Activated CD4-positive, alpha-beta T cell treated with anti-CD3 and anti-CD28 coated beads, Interleukin-10, Interleukin-2, amounts not matched to agents 100 ng/mL and 50 ng/mL, durations not matched to agents 16 hours and 8 hours (primary cell): ENCODE measurements around the gene TSPAN4.

Experiments
- DNase-seq: peaks from one replicate; pipeline ENCODE4 v3.0.0-alpha.2; 2020

The TSPAN4 gene

DNA sequence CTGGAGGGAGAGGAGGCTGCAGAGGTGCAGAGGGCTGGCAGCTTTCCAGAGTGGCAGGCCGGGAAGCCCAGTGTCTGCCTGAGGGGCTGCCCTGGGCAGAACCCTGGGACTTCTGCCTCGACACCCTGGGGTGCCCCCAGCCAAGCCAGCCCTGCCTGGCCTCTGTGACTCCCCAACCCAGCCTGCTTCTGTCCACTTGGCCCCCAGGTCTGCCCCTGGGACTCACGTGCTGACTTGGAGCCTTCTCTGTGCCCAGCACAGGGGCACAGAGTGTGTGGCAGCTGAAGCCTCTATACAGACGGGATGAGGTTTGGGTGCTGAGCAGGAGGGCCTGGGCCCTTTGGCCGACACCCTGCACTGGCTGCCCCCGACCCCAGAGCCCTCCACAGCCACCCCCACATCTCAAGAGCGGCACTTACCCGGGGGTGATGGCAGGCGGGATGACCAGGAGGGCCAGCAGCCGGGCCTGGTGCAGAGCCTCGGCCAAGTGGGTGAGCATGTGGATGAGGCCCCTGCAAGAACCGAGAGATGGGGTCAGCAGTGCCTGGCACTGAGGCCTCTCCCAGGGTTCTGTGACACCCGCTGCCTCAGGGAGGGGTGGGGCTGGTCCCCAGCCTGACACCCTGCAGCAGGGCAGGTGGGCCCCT is 50.5 kb downstream of the TSPAN4 start:
- no peak for DNase-seq

DNA sequence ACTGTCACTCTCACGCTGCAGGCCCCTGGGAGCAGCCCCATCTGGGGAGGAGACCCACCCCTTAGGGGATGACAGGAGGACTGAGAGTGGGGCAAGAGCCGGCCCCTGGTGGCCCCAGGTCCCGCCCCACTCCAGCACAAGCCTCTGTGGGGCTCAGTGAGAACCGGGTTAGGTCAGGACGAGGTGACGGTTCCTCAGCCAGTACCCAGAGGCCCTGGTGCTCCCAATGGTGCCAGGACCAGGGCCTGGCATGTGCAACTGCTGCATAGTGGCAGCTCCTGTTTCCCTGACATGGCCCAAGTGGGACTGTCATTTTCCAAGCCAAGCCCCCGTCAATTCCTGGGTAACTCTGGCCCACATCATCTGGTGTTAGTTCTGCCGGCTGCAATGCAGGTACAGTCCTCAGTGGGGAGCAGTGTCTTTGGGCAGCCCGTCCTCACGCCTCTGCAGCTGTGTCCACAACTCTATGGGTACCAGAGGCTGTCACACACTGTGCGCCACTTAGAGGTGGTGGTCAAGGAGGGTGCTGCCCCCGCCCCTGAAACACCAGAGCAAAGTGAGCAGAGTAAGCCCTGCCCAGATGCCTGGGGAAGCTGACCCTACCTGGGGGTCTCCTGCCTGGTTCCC is 52.0 kb downstream of the TSPAN4 start:
- DNase-seq: no peak

DNA sequence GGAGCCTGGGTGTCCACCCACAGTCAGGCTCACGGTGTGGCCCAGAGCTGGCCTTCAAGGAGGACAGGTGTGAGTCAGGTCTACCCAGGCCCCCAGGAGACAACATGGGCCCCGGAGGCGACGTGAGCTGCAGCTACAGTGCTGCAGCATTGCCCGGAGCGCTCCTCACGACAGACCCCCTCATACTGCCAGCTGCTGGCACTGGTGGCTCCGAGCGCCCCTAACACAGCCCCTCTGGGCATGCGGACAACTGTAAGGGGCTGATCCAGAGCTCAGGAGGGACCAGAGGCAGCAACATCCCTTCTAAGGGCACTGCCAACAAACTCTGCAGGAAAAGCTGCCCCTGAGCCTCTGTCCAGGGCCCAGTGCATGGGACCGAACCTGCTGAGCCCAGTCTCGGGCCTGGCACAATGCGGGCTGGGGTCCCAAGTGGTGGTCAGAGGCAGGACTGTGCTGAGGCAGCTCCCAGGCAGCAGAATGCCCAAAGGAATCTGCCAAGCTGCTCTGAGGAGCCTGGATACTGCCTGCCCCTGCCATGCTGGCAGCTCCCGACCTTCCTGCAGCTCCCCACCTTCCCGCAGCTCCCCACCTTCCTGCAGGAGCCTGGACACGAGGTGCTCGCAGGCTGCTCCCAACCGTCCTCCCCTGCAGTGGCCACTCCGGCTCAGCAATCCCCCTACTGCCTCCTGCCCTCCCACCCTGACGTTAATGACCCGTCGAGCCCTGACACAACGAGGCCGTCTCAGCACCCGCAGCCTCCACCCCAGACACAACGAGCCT is 52.9 kb downstream of the TSPAN4 start:
- no peak for DNase-seq

DNA sequence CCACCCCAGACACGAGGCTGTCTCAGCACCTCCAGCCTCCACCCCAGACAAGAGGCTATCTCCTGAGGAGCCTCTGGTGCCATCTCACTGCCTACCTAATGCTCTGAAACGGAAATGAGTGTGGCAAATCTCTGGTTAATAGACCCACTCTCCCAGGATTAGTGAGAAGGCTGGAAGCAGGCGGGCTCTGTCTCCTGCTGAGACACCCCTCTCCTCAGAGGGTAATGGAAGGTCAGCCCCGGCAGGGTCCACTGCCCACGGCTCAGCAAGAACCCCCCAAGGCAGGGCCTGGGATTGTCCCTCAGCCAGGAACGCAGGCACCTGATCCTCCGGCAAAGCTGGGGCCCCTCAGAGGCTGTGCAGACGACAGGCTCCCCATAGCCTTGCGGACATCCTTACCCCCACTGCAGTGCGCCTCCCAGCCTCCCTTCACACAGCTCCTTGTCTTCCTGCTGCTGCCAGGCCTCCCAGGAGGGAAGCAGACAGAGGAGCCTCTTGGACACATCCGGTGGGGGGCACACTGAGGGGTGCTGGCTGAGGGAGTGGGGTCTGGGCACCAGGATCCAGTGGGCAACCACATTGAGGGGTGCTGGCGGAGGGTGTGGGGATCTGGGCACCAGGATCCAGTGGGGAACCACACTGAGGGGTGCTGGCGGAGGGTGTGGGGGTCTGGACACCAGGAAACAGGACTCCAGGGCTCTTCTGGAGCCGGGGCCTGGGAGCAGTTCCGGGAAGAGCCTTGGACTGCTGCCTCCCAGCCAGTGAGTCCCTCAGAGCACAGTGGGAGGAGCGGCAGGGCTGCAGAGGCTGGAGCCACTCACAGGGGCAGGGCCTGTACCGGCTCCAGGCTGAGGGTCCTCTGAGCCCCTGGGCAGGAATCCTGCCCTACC is 54.8 kb downstream of the TSPAN4 start:
- no peak for DNase-seq

DNA sequence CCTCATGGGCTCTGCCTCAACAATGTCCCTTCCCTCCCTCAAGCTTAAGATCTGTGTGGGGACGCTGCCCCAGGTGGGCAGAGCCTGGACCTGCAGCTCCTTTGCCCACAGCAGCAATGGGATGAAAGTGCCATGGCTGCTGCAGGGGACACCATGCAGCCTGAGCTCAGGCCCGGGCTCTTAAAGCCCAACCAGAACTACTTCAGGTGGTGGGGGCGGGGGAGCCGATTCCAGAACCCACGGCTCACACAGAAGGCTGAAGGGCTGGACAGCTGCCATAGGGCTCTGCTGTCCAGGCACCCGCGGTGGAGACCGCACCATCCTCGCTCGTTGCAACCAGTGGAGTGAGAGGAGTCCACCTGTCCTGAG is 55.5 kb downstream of the TSPAN4 start:
- DNase-seq: no peak

DNA sequence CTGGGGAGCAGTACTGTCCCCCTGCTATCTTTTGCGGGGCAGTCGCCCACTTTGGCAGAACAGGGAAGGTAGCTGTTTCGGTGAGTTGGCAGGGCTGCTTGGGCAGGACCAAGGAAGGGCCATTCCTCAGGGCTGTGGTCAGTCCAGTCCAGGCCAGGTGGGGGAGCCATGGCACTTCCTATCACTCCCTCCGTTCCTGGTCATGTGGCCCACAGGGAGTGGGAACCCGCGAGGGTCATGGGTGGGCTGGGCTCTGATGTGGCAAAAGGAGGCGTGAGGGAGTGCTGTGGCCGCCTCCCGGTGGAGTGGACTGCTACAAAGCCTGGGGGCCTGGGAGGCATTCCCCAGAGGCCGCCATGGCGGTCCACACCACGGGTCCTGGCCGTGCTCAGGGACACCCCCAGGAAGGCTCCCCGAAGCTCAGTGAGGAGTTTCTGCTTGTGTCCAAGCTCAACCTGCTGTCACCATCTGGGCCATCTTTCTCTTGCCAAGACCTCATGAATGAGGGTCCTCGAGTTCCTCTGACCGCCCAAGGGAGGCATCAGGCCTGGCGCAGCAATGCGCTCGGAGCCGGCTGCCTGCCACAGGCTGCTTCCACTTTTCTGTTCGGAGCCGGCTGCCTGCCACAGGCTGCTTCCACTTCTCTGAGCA is 56.0 kb downstream of the TSPAN4 start:
- no peak for DNase-seq

DNA sequence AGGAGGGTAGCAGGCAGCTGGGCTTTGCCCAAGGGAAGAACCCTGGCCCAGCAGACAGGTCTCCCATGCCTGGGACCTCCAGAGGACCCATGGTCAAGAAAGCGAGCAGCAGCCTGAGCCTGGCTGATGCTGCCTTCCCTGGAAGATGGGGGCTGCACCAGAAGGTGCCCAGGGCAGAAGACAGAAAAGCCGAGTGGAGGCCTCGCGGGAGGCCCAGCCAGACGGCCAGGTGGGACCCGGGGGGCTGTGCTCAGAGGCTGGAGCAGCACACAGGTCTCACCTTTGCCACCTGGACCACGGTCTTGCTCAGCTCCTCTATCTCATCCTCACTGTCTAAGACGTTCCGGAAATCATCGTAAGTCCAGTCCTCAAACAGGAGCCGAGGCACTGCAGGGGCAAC is 57.1 kb downstream of the TSPAN4 start:
- no peak for DNase-seq

DNA sequence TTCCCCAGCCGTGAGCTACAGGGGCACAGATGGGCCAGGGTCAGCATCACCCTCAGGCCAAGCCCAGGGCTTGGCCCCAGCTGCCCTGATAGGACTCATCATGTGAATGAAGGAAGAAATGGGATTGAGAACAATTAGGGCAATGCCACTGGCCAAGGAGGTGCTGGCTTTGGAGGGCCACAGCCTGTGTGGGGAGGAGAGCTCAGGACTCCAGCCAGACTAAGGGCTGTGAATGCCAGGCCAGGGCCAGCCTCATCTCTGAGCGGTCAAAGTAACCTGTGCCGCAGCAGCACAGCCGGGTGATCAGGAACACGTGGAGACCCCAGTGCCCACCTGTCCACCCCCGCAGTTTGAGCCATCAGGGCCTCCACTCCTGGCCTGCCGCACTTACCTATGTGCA is 57.9 kb downstream of the TSPAN4 start:
- no peak for DNase-seq

DNA sequence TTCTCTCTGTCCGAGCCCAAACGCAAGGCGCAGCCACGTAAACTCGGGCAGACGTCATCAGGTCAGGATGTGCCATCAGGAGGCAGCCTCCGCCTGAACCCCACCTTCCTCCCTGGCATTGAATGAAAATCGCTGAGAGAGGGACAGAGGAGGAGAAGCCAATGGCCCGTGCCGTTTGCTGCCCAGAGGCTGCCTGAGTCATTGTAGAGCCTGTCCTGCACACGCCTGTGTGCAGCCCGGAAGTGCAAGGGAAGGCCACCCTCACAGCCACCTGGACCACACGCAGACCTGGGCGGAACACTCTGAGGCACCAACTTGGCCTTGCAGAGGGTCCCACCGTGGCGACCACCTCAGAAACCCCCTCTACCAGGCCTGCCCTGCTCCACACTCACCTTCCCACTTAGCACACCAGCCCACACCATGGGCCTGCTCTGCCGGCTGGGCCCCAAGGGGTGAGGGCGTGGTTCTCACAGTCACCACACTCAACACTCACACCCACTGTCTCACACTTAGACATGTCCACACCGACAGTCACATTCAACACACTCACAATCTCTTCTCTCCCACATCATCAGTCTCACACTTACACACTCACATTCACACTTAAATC is 58.9 kb downstream of the TSPAN4 start:
- DNase-seq: no peak

DNA sequence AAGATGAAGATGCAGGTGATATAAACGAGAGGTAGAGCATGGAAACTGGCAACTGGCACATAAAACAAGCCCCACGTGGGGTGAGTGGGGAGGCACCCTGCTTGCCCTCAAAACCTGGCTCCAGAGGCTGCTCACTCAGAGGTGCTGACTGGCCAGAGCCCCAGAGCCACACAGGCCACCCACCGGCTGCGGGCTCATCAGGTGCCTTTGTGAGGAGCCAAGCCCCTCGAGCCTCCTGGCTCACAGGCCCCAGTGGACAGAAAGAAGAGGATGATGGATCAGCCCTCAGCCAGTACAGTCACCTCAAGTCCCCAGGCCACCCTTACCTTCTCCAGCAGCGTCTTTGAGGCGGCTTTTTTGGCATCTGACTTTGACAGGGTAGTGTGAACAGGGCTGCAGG is 61.7 kb downstream of the TSPAN4 start:
- DNase-seq: no peak

DNA sequence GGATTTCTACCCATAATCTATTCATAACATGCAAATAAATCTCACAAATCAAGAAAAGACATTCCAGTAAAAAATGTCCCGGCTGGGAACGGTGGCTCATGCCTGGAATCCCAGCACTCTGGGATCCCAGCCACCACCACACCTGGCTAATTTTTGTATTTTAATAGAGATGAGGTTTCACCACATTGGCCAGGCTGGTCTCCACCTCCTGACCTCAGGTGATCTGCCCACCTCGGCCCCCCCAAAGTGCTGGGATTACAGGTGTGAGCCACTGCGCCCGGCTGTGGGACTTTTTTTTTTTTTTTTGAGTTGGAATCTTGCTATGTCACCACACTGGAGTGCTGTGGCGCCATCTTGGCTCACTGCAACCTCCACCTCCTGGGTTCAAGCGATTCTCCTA is 63.3 kb downstream of the TSPAN4 start:
- DNase-seq: no peak

DNA sequence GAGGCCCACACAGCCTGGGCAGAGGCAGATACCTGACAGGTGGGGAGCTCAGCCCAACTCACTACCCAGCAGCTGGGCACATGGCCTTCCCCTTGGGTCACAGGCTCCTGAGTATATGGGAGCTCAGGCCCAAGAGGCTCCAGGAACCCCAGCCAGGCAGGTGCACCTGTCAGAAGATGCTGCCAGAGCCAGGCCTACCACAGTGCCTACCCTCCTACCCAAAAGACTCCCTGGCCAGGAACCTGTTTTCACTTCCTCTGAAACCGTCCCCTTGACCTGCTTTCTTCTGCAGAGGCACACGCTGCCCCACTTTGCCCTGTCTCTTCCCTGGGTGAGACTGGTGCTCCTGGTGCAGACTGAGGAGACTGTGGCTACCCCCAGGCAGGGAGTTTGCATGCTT is 65.0 kb downstream of the TSPAN4 start:
- DNase-seq: no peak

DNA sequence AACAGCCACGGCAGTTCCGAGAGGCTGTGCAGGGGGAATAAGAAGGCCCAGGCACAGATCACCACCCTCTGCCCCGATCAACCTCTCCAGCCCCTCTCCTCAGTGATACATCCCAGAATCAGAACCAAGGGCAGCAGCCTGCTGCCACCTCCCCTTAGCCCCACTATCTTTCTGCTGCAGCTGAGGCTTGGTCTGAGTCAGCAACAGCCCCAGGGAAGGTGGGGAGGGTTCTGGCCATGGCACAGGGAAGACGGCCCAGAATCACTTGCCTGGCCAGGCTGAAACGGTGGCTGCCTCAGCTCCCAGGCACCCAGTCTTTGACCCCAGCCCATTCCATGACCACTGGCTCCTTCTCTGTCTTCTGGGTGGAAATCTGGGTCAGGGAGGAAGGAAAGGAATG is 65.6 kb downstream of the TSPAN4 start:
- DNase-seq: no peak

DNA sequence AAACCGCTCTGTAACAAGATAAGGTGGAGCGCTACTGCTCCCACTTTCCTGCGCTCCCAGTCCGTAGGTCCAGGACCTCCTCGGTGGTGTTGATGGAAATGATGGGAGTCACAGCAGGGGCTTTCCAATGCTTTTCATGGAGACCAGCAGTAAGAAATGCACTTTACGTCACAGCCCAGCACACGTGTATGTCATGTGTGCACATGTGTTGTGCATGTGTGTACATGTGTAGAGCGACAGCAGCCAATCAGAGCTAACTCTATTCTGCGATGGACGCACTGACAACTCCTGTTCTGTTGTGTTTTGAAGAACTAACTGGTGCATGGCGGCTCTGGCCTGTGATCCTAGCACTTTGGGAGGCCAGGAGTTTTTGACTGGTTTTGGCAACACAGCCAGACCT is 66.8 kb downstream of the TSPAN4 start:
- DNase-seq: no peak

DNA sequence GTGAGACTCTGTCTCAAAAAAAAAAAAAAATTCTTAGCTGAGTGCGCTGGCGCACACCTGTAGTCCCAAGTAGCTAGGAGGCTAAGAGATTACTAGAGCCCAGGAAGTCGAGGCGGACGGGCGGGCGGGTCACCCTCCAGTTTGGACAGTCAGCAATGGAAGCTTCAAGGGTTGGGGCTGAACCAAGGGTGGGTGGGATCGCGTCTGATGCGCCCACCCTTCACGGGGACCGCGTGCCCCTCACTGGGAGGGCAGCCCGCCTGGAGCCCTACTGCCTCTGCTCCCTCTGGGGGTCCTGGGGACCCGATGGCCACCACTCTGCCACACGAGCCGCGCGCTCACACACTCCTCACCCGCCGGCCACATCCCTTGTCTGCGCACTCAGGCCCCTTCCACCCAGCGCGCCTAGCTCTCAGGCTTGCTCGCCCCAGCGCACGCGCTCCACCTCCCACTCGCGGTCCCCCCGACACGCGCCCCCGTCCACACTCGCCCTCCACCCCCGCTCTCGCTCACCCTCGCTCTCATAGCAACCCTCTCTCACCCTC is 67.5 kb downstream of the TSPAN4 start:
- DNase-seq: no peak

DNA sequence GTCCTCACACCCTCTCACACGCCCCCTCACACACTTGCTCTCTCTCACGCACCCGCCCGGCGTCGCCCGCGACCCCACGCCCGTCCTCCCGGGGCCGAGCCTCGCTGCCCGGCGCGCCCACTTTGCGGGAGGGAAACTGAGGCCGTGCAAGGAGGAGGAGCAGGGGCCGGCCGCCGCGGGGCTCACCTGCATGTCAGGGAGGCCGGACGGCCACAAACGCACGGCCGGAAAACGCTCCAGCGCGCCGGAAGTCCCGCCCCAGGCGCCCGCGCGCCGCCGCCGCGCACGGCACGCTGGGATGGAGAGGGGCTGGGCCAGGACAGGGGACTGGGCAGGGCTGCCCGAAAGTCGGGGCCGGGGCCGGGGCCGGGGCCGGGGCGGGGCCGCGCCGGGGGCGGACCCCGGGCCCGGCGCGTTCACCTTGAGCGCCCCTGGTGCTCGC is 68.0 kb downstream of the TSPAN4 start, which contains the start of gene CHID1:
TSS of gene CHID1 (minus strand) at position 222 of the 442 bp plus-strand sequence. CDS start 5,994 bp downstream, outside the sequence.
- DNase-seq: peak; percentile 95

DNA sequence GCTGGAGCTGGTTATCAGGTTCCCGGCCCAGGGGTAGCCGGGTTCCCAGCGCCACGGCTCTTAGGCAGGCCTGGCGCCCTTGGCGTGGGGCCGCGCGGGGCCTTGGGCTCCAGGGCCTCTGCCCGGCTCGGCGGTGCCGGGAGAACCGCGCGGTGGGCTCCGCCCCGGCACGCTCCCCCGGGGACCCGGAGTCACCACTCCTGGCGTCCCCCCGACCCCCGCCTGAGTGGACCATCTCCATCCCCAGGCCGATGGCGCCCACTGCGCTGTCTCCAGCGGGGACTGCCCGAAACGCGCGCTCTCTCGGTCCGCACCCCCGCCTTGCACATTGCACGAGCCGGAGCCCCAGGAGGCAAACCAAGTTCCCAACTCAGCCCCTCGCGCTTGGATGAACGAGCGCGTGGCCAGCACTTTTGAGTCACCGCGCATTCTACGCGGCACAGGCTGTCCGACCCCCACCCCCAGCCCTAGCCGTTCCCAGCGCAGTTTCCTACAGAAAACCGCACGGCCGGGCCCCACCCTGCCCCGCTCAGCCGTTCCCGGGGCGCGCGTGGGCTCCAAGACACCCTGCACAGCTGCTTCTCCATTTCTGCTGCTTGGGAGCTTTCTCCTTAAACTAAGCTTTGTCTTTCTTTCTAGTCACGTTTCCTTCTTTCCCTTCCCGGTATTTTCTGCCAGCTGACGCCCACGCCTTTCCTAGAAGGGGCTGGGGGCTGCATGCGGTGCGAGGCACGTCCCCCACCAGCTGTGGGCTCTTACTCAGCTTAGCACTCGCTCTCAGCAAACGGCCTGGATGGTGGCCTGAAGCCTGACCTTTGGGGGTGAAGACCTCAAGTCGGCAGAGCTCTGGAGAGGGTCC is 68.6 kb downstream of the TSPAN4 start:
- DNase-seq: peak; percentile 50

DNA sequence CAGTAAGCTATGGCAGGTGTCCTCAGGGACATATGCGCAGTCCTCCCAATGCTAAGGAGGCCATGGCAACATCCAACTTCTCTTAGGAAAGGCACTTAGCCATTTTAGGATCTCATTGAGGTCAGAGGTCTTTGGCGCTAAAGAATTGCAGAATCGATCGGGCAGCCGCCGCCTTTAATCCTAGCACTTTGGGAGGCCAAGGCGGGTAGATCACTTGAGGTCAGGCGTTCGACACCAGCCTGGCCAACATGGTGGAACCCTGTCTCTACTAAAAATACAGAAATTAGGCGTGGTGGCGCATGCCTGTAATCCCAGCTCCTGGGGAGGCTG is 69.2 kb downstream of the TSPAN4 start:
- no peak for DNase-seq

DNA sequence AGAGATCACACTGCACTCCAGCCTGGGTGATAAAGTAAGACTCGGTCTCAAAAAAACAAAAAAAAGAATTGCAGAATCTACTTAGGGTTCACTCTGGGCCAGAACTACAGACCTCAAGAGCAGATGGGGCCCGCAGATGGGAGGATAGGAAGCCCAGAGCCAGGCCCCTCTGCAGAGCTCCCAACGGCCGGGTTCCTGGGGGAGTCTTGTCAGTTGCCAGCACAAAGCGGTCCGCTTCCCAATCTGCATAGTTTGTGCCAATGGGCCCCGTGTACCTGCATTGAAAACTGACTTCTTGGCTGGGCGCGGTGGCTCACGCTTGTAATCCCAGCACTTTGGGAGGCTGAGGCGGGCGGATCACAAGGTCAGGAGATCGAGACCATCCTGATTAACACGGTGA is 69.6 kb downstream of the TSPAN4 start:
- DNase-seq: no peak

DNA sequence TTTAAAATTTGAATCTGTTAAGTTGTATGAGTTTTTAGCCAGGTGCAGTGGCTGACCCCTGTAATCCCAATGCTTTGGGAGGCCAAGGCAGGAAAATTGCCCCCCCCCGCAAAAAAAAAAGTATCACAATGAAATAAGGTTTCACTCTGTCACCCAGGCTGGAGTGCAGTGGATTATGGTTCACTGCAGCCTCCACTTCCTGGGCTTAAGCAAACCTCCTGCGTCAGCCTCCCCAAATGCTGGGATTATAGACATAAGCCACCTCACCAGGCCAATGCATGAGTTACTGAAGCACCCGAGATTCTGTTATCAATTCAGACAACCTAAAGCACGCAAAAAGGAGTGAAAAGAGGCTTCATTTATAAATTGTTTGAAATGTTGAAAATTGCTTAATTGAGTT is 70.4 kb downstream of the TSPAN4 start:
- DNase-seq: no peak

DNA sequence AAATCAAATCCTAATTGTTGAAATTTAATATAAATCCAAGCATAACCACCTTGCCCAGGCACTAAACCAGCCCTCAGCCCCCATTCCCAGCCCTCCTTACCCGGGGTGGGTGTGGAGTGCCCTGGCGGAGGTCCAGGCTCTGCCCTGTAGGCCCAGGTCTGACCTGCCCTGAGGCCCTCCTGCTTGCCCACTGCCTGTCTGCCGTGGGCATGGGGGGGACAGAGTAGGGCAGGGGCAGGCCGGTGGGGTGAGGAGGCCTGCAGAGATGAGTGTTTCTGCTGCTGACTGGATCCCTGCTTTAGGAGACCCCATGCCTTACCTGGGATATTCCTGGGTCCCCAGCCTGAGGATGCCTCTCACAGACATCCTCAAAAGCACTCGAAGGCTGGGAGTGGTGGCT is 71.6 kb downstream of the TSPAN4 start:
- no peak for DNase-seq
